ENCODE measurements around the gene SUSD6.

DNA sequence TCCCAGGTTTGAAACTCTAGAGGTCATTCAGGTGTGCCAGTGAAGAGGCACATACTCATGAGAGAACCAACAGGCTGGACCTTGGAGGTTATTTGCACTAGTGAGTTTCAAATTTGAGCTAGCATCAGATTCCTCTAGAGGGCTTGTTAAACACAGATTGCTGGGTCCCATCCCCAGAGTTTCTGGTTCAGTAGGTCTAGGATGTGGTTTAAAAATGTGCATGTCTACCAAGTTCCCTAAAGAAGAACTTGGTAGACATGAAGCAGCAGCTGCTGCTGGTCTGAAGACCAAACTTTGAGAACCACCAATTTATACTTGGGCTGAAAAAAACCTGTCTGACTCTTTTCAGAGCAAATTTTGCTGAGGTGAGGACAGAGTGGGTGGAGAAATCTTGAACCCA lies 61.7 kb downstream of the SUSD6 start:
- TF ChIP-seq, protein P1, sequence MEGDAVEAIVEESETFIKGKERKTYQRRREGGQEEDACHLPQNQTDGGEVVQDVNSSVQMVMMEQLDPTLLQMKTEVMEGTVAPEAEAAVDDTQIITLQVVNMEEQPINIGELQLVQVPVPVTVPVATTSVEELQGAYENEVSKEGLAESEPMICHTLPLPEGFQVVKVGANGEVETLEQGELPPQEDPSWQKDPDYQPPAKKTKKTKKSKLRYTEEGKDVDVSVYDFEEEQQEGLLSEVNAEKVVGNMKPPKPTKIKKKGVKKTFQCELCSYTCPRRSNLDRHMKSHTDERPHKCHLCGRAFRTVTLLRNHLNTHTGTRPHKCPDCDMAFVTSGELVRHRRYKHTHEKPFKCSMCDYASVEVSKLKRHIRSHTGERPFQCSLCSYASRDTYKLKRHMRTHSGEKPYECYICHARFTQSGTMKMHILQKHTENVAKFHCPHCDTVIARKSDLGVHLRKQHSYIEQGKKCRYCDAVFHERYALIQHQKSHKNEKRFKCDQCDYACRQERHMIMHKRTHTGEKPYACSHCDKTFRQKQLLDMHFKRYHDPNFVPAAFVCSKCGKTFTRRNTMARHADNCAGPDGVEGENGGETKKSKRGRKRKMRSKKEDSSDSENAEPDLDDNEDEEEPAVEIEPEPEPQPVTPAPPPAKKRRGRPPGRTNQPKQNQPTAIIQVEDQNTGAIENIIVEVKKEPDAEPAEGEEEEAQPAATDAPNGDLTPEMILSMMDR (IDR thresholded peaks at IDR 0.05; ENCODE audit: low read depth, low read length, poor library complexity, severe bottlenecking), result no peak
- TF ChIP-seq EZH2phosphoT487 (IDR thresholded peaks at IDR 0.05; ENCODE audit: borderline replicate concordance, low read length), result no peak

Data from DOHH2 (cell line).